ENCODE data around the gene SPPL2B.
"Not testable (repeated sequence)": the region's sequence is repeated elsewhere in the genome, so short reads cannot be mapped to it uniquely, and the experiment has no call there.

Gene SPPL2B

GRCh38 chr19:2392366-2392765 lies 63.9 kb downstream of the SPPL2B start:
- Mint-ChIP-seq H3K27ac (no peak overlapping the region), H3K4me1 (ENCODE audit: low read depth) (peaks cover 4% of the 10 kb centered on the region), H3K9me3 (no peaks in the 10 kb centered on the region), H3K4me3 (no peak overlapping the region), H3K36me3 (ENCODE audit: low read depth) (no peaks in the 10 kb centered on the region), H3K27me3 (ENCODE audit: low read depth) (peaks cover 2% of the 10 kb centered on the region)
- no peak for DNase-seq (ENCODE audit: low spot score)

DNA sequence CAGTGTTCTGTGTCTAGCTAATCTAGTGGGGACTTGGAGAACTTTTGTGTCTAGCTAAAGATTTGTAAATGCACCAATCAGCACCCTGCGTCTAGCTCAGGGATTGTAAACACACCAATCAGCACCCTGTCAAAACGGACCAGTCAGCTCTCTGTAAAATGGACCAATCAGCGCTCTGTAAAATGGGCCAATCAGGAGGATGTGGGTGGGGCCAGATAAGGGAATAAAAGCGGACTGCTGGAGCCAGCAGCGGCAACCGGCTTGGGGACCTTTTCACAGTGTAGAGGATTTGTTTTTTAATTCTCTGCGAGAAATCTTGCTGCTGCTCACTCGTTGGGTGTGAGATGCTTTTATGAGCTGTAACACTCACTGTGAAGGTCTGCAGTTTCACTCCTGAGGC lies 64.4 kb downstream of the SPPL2B start:
- not testable (repeated sequence) for H3K4me1 Mint-ChIP-seq (ENCODE audit: low read depth); H3K4me3 Mint-ChIP-seq; H3K36me3 Mint-ChIP-seq (ENCODE audit: low read depth); DNase-seq (ENCODE audit: low spot score); H3K9me3 Mint-ChIP-seq; H3K27ac Mint-ChIP-seq; H3K27me3 Mint-ChIP-seq (ENCODE audit: low read depth)

GRCh38 chr19:2394054-2394441 lies 65.6 kb downstream of the SPPL2B start:
- Mint-ChIP-seq H3K36me3 (ENCODE audit: low read depth) (no peaks in the 10 kb centered on the region), H3K27ac (peak overlapping the region; percentile 17), H3K9me3 (no peaks in the 10 kb centered on the region), H3K4me1 (ENCODE audit: low read depth) (peaks cover 4% of the 10 kb centered on the region), H3K4me3 (no peak overlapping the region), H3K27me3 (ENCODE audit: low read depth) (peaks cover 2% of the 10 kb centered on the region)
- no peak for DNase-seq (ENCODE audit: low spot score)

DNA sequence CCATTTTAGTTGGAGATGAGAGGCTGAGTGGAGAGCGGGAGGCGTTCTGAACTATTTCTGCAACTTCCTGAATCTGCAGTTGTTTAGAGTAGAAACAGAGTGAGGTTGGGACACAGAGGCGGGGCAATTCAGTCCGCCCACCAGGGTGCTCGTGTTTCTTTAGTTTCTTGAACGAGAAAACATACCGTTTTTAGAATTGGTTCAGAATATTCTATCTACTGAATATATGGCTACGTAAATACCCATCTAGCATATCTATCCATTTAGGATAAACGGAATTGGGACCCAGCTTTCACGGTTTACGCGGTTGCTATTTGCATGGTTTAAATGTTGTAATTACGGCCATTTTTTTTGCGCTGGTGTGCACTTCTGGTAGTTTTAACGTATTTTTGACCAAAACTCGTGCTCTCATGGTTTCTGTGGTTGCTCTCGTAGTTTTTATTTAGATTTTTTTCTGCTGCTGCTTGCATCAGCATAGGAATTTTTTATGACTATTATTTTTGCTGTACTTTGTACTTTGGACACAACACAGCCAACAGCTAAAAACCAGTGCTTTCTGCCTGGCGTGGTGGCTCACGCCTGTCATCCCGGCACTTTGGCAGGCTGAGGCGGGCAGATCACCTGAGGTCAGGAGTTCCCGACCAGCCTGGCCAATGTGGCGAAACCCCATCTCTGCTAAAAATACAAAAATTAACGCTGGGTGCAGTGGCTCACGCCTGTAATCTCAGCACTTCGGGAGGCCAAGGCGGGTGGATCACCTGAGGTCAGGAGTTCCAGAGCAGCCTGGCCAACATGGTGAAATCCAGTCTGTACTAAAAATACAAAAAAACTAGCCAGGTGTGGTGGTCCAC lies 66.2 kb downstream of the SPPL2B start:
- peaks cover 2% of the 10 kb centered on the region for H3K27me3 Mint-ChIP-seq (ENCODE audit: low read depth)
- H3K4me3 Mint-ChIP-seq = no peak overlapping the region
- H3K4me1 Mint-ChIP-seq (ENCODE audit: low read depth) = peaks cover 4% of the 10 kb centered on the region
- no peaks in the 10 kb centered on the region for H3K36me3 Mint-ChIP-seq (ENCODE audit: low read depth)
- no peaks in the 10 kb centered on the region for H3K9me3 Mint-ChIP-seq
- no peak for DNase-seq (ENCODE audit: low spot score)
- no peak overlapping the region for H3K27ac Mint-ChIP-seq

- DNase-seq (ENCODE audit: low spot score) = not testable (repeated sequence)
Measured at GRCh38 chr19:2395293-2395829, 66.9 kb downstream of the SPPL2B start.

DNA sequence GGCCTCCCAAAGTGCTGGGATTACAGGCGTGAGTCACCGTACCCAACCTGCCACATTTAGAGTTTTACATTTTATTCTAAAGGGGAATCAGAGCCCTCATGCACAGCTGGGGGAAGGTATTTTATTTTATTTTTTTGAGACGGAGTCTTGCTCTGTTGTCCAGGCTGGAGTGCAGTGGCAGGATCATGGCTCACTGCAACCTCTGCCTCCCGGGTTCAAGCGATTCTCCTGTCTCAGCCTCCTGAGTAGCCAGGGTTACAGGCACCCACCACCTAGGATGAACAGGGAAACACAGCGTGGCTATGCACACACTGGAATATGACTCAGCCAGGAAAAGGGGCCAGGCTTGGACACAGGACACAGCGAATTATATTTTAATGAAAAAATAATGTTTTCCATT lies 68.7 kb downstream of the SPPL2B start:
- H3K4me3 Mint-ChIP-seq; H3K4me1 Mint-ChIP-seq (ENCODE audit: low read depth); H3K36me3 Mint-ChIP-seq (ENCODE audit: low read depth); H3K9me3 Mint-ChIP-seq; H3K27ac Mint-ChIP-seq; H3K27me3 Mint-ChIP-seq (ENCODE audit: low read depth); DNase-seq (ENCODE audit: low spot score): not testable (repeated sequence)

More at GRCh38 chr19:2395293-2395829, 66.9 kb downstream of the SPPL2B start:
- H3K4me1 Mint-ChIP-seq (ENCODE audit: low read depth); H3K36me3 Mint-ChIP-seq (ENCODE audit: low read depth); H3K27me3 Mint-ChIP-seq (ENCODE audit: low read depth); H3K27ac Mint-ChIP-seq; H3K9me3 Mint-ChIP-seq; H3K4me3 Mint-ChIP-seq: not testable (repeated sequence)

DNA sequence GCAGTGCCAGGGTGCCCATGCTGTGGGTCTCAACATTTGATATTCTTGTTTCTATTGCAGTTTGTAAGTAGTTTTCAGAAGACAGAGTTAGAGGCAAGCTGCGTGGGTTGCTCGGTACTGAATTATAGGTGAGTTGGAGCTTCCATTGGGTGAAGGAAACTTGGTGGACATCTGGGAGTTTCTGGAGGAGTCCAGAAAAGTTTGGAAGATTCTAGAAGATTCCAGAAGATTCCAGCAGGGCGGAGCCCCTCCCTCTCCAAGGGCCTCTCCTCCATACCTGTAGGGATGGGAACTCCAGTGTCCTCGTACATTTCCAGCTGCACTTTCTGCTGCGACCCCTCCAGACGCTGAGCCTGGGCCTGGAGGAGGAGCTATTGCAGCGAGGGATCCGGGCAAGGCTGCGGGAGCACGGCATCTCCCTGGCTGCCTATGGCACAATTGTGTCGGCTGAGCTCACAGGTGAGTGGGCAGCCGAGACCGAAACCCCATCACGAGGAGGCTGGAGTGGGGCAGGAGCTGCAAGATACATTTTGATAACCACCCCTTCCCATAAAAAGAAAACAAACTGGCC lies 70.3 kb downstream of the SPPL2B start:
- DNase-seq (ENCODE audit: low spot score) = no peak
- no peaks in the 10 kb centered on the region for H3K36me3 Mint-ChIP-seq (ENCODE audit: low read depth)
- H3K4me1 Mint-ChIP-seq (ENCODE audit: low read depth) = peaks cover 1% of the 10 kb centered on the region
- no peaks in the 10 kb centered on the region for H3K9me3 Mint-ChIP-seq
- H3K27me3 Mint-ChIP-seq (ENCODE audit: low read depth) = no peaks in the 10 kb centered on the region
- no peak overlapping the region for H3K4me3 Mint-ChIP-seq
- H3K27ac Mint-ChIP-seq = no peak overlapping the region

- Mint-ChIP-seq H3K36me3 (ENCODE audit: low read depth) (no peaks in the 10 kb centered on the region), H3K27me3 (ENCODE audit: low read depth) (no peaks in the 10 kb centered on the region)
Measured at GRCh38 chr19:2399582-2399981, 71.1 kb downstream of the SPPL2B start.

More at GRCh38 chr19:2399582-2399981, 71.1 kb downstream of the SPPL2B start:
- Mint-ChIP-seq H3K27ac (no peak overlapping the region), H3K4me1 (ENCODE audit: low read depth) (no peaks in the 10 kb centered on the region), H3K9me3 (no peaks in the 10 kb centered on the region), H3K4me3 (no peak overlapping the region)
- DNase-seq (ENCODE audit: low spot score) = no peak
